WTC11 (cell line): Measurements from ENCODE around the gene APH1B. TPM values are rescaled to one million over a fixed set of nuclear protein-coding genes. Genes with fewer than 3 reads are reported as not detected.

Source experiments
- ATAC-seq: fragments of 200-7000 bp; cut with Tn5 transposase; 2 replicates; pipeline ENCODE4 v1.10.0; 2021; ENCODE audit warnings: mild to moderate bottlenecking, moderate library complexity
- CTCF ChIA-PET: fragments of 300-600 bp; sonication (Branson Sonifier 250); formaldehyde crosslinking; loops from one replicate; lab custom pipeline; 2021; ENCODE audit warnings: antibody characterized with exemption; lab: Charles Lee
- POLR2A ChIA-PET: fragments of 350-600 bp; sonication (Branson Sonifier 250); formaldehyde crosslinking; loops from one replicate; lab custom pipeline; 2021; ENCODE audit warnings: antibody characterized with exemption; lab: Charles Lee
- DNase-seq: peaks from one replicate; pipeline ENCODE4 v3.0.0; 2021; ENCODE audit warnings: low spot score
- H3K27ac Mint-ChIP-seq: 2 replicates; pipeline ENCODE4 v1.8.0; 2021; ENCODE audit warnings: mixed read lengths
- H3K27me3 Mint-ChIP-seq: 2 replicates; pipeline ENCODE4 v1.8.0; 2021; ENCODE audit warnings: low read depth, mild to moderate bottlenecking, moderate library complexity, mixed read lengths
- H3K36me3 Mint-ChIP-seq: 2 replicates; pipeline ENCODE4 v1.8.0; 2021; ENCODE audit warnings: mixed read lengths
- H3K4me1 Mint-ChIP-seq: 2 replicates; pipeline ENCODE4 v1.8.0; 2022; ENCODE audit warnings: mixed read lengths
- H3K4me3 Mint-ChIP-seq: 2 replicates; pipeline ENCODE4 v1.8.0; 2021; ENCODE audit warnings: mild to moderate bottlenecking, moderate library complexity, mixed read lengths
- H3K9me3 Mint-ChIP-seq: 2 replicates; pipeline ENCODE4 v1.8.0; 2021; ENCODE audit warnings: mixed read lengths
- AR ChIP-seq: fragments of 250-450 bp; sonication (Bioruptor Pico); IDR thresholded peaks from 2 replicates; pipeline ENCODE4 v1.9.0; 2021; ENCODE audit warnings: mild to moderate bottlenecking
- GRHL2 ChIP-seq: fragments of 250-450 bp; sonication (Bioruptor Pico); IDR thresholded peaks from 2 replicates; pipeline ENCODE4 v1.8.0; 2022; ENCODE audit warnings: mild to moderate bottlenecking, moderate library complexity; ENCODE audit not compliant: insufficient replicate concordance, severe bottlenecking
- IRF1 ChIP-seq: sonication (generic); formaldehyde crosslinking; IDR thresholded peaks from 2 replicates; pipeline ENCODE4 v1.8.0; 2023; ENCODE audit warnings: missing genetic modification reagents
- RELA ChIP-seq: sonication (generic); formaldehyde crosslinking; IDR thresholded peaks from 2 replicates; pipeline ENCODE4 v1.8.1; 2022; ENCODE audit warnings: missing genetic modification reagents, mild to moderate bottlenecking, borderline replicate concordance
- SP1 ChIP-seq: sonication (generic); formaldehyde crosslinking; conservative IDR thresholded peaks from 2 replicates; pipeline ENCODE4 v1.8.1; 2022; ENCODE audit warnings: missing genetic modification reagents
- TEAD4 ChIP-seq: sonication (generic); formaldehyde crosslinking; IDR thresholded peaks from 2 replicates; pipeline ENCODE4 v1.8.0; 2022; ENCODE audit warnings: mild to moderate bottlenecking, missing genetic modification reagents
- ZBTB21 ChIP-seq: sonication (generic); formaldehyde crosslinking; IDR thresholded peaks from 2 replicates; pipeline ENCODE4 v1.8.1; 2023; ENCODE audit warnings: mild to moderate bottlenecking, missing genetic modification reagents, borderline replicate concordance
- ZNF281 ChIP-seq: sonication (generic); formaldehyde crosslinking; IDR thresholded peaks from 2 replicates; pipeline ENCODE4 v1.8.0; 2023; ENCODE audit warnings: mild to moderate bottlenecking, missing genetic modification reagents
- ZNF423 ChIP-seq: fragments of 250-450 bp; sonication (Bioruptor Pico); IDR thresholded peaks from 2 replicates; pipeline ENCODE4 v2.1.2; 2022; ENCODE audit warnings: mild to moderate bottlenecking, moderate library complexity
- ZNF512 ChIP-seq: sonication (generic); formaldehyde crosslinking; IDR thresholded peaks from 2 replicates; pipeline ENCODE4 v1.8.1; 2022; ENCODE audit warnings: missing genetic modification reagents, borderline replicate concordance
- total RNA-seq: library from RNA; stranded (reverse); gene quantifications from 3 replicates; pipeline ENCODE4 v1.2.3, GENCODE V29; 2021
- TF ChIP-seq, protein P1 (sequence below): sonication (generic); formaldehyde crosslinking; conservative IDR thresholded peaks from 2 replicates; pipeline ENCODE4 v1.8.1; 2023; ENCODE audit warnings: mild to moderate bottlenecking, low read depth, missing genetic modification reagents, moderate library complexity
- TF ChIP-seq, protein P2 (sequence below): fragments of 250-450 bp; sonication (Bioruptor Pico); IDR thresholded peaks from 2 replicates; pipeline ENCODE4 v2.1.2; 2022; ENCODE audit warnings: mild to moderate bottlenecking, moderate library complexity
- TF ChIP-seq, protein P3 (sequence below): sonication (generic); formaldehyde crosslinking; IDR thresholded peaks from 2 replicates; pipeline ENCODE4 v1.8.0; 2022; ENCODE audit warnings: mild to moderate bottlenecking, missing genetic modification reagents
- TF ChIP-seq, protein P4 (sequence below): sonication (generic); formaldehyde crosslinking; conservative IDR thresholded peaks from 2 replicates; pipeline ENCODE4 v1.8.1; 2022; ENCODE audit warnings: mild to moderate bottlenecking, missing genetic modification reagents

The APH1B gene
- total RNA-seq, 1 experiment from 2014 or later, result 25.0 TPM

- no peak for DNase-seq
- Mint-ChIP-seq H3K4me3 (no peak overlapping the region), H3K27ac (peak overlapping the region; percentile 18), H3K27me3 (no peaks in the 10 kb centered on the region), H3K4me1 (peaks cover 23% of the 10 kb centered on the region)
- ChIA-PET POLR2A (no interaction called here), CTCF (interaction anchor here (0.6 kb wide), 1 partner anchor 18 kb away, joined by 3 read pairs; no protein-coding TSS in a partner anchor)
- TF ChIP-seq, protein P1, sequence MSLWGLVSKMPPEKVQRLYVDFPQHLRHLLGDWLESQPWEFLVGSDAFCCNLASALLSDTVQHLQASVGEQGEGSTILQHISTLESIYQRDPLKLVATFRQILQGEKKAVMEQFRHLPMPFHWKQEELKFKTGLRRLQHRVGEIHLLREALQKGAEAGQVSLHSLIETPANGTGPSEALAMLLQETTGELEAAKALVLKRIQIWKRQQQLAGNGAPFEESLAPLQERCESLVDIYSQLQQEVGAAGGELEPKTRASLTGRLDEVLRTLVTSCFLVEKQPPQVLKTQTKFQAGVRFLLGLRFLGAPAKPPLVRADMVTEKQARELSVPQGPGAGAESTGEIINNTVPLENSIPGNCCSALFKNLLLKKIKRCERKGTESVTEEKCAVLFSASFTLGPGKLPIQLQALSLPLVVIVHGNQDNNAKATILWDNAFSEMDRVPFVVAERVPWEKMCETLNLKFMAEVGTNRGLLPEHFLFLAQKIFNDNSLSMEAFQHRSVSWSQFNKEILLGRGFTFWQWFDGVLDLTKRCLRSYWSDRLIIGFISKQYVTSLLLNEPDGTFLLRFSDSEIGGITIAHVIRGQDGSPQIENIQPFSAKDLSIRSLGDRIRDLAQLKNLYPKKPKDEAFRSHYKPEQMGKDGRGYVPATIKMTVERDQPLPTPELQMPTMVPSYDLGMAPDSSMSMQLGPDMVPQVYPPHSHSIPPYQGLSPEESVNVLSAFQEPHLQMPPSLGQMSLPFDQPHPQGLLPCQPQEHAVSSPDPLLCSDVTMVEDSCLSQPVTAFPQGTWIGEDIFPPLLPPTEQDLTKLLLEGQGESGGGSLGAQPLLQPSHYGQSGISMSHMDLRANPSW, result no peak
- TF ChIP-seq, protein P2, sequence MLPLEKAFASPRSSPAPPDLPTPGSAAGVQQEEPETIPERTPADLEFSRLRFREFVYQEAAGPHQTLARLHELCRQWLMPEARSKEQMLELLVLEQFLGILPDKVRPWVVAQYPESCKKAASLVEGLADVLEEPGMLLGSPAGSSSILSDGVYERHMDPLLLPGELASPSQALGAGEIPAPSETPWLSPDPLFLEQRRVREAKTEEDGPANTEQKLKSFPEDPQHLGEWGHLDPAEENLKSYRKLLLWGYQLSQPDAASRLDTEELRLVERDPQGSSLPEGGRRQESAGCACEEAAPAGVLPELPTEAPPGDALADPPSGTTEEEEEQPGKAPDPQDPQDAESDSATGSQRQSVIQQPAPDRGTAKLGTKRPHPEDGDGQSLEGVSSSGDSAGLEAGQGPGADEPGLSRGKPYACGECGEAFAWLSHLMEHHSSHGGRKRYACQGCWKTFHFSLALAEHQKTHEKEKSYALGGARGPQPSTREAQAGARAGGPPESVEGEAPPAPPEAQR (CRISPR knock-in tag), result no peak
- no peak for TF ChIP-seq ZBTB21 (CRISPR knock-in tag)
- TF ChIP-seq, protein P3, sequence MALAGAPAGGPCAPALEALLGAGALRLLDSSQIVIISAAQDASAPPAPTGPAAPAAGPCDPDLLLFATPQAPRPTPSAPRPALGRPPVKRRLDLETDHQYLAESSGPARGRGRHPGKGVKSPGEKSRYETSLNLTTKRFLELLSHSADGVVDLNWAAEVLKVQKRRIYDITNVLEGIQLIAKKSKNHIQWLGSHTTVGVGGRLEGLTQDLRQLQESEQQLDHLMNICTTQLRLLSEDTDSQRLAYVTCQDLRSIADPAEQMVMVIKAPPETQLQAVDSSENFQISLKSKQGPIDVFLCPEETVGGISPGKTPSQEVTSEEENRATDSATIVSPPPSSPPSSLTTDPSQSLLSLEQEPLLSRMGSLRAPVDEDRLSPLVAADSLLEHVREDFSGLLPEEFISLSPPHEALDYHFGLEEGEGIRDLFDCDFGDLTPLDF (CRISPR knock-in tag), result no peak
- no peak for TF ChIP-seq TEAD4
- no peak for TF ChIP-seq IRF1 (CRISPR knock-in tag)
- TF ChIP-seq ZNF512 (CRISPR knock-in tag), result no peak
- no peak for TF ChIP-seq ZNF281 (CRISPR knock-in tag)
- no peak for TF ChIP-seq RELA (CRISPR knock-in tag)
- no peak for TF ChIP-seq AR
- TF ChIP-seq, protein P4, sequence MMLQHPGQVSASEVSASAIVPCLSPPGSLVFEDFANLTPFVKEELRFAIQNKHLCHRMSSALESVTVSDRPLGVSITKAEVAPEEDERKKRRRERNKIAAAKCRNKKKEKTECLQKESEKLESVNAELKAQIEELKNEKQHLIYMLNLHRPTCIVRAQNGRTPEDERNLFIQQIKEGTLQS, result no peak
- TF ChIP-seq SP1 (CRISPR knock-in tag), result no peak
- TF ChIP-seq GRHL2 (CRISPR knock-in tag), result no peak
- TF ChIP-seq ZNF423 (CRISPR knock-in tag), result no peak
- TF ChIP-seq, all 79 proteins: peak for 0
- no peaks in the 10 kb centered on the region; the same call in 1 of the 2 replicates for H3K9me3 Mint-ChIP-seq
- H3K36me3 Mint-ChIP-seq, result no peaks in the 10 kb centered on the region
- ATAC-seq, result no peak
These were observed 42.9 kb upstream of the APH1B start for GRCh38 chr15:63234451-63234870.
